ENCODE data around the gene SMPD4. TPM values are rescaled to one million over a fixed set of nuclear protein-coding genes. Genes with fewer than 3 reads are reported as not detected.
"Not testable (repeated sequence)": the region's sequence is repeated elsewhere in the genome, so short reads cannot be mapped to it uniquely, and the experiment has no call there.

The SMPD4 gene
- total RNA-seq, 5 donors from 2014 or later (not counting 1 experiment from before 2014, with no cell fraction given): 56.3 to 75.7 (median 62.9) TPM

DNA sequence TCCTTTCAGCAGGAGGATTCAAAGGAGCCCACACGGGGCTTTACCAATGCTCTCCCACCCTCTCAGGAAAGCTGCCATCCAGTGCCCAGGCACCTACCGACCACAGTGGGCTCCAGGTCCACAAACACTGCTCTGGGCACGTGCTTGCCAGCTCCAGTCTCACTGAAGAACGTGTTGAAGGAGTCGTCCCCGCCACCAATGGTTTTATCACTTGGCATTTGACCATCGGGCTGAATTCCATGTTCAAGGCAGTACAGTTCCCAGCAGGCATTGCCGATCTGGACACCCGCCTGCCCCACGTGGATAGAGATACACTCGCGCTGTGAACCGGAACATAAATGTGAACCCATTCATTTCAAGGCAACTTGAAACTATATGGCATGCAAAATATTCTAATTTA is 14.7 kb upstream of the SMPD4 start:
- DNase-seq; POLR2A ChIA-PET; H3K27me3 Mint-ChIP-seq; ATAC-seq (replicated peaks in 1 of 4); H3K27me3 ChIP-seq (replicated peaks in 1 of 2; ENCODE audit: control insufficient read depth in 2 of 2, extremely low read depth in 1 of 2, insufficient read depth in 2 of 2, low read length in 1 of 2); H3K27ac ChIP-seq (ENCODE audit: low read length); CTCF ChIA-PET; H3K9me3 ChIP-seq; H3K27ac Mint-ChIP-seq; H3K4me1 ChIP-seq (ENCODE audit: control insufficient read depth in 1 of 2, extremely low read depth in 1 of 2, insufficient read depth in 2 of 2, low read length in 2 of 2); H3K4me3 Mint-ChIP-seq; H3K4me3 ChIP-seq (ENCODE audit: control insufficient read depth in 1 of 2, extremely low read depth in 1 of 2, low read length in 1 of 2); H3K9me3 Mint-ChIP-seq; H3K4me1 Mint-ChIP-seq; H3K36me3 ChIP-seq (ENCODE audit: control insufficient read depth in 2 of 2, extremely low read depth in 1 of 2, insufficient read depth in 1 of 2, low read length in 1 of 2); H3K36me3 Mint-ChIP-seq: not testable (repeated sequence)
- 100% methylated on average over 1 of the region's 13 CpGs for WGBS (ENCODE audit: insufficient coverage)

DNA sequence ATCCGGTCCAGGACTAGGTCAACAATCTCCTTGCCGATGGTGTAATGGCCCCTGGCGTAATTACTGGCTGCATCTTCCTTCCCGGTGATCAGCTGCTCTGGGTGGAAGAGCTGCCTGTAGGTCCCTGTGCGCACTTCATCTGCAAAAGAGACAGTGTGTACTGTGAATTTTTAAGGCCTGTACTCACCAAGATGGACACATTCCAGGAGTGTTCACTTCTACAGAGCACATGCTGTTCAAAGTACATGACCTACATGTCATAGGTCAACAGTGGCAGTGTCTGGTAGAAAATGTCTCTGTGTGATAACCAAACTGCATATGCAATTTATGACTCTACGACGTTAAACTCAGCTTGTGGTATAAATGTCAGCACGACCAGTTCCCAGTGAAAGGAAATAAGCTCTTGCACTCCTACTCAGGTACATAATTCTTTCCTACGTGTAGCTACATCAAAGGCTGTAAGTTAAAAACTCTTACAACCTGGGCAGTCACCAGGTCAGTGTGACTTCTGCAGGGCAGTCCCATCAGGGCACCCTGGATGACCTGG is 13.8 kb upstream of the SMPD4 start:
- H3K9me3 ChIP-seq; H3K36me3 Mint-ChIP-seq; H3K4me1 Mint-ChIP-seq; H3K9me3 Mint-ChIP-seq; H3K36me3 ChIP-seq (ENCODE audit: control insufficient read depth in 2 of 2, extremely low read depth in 1 of 2, insufficient read depth in 1 of 2, low read length in 1 of 2); H3K4me1 ChIP-seq (ENCODE audit: control insufficient read depth in 1 of 2, extremely low read depth in 1 of 2, insufficient read depth in 2 of 2, low read length in 2 of 2); CTCF ChIA-PET; H3K4me3 ChIP-seq (ENCODE audit: control insufficient read depth in 1 of 2, extremely low read depth in 1 of 2, low read length in 1 of 2); H3K27me3 ChIP-seq (replicated peaks in 1 of 2; ENCODE audit: control insufficient read depth in 2 of 2, extremely low read depth in 1 of 2, insufficient read depth in 2 of 2, low read length in 1 of 2); POLR2A ChIA-PET; H3K27ac ChIP-seq (ENCODE audit: low read length); H3K27ac Mint-ChIP-seq; ATAC-seq (replicated peaks in 1 of 4); DNase-seq; H3K4me3 Mint-ChIP-seq; H3K27me3 Mint-ChIP-seq: not testable (repeated sequence)
- 80% methylated on average over 1 of the region's 9 CpGs for WGBS (ENCODE audit: insufficient coverage)

DNA sequence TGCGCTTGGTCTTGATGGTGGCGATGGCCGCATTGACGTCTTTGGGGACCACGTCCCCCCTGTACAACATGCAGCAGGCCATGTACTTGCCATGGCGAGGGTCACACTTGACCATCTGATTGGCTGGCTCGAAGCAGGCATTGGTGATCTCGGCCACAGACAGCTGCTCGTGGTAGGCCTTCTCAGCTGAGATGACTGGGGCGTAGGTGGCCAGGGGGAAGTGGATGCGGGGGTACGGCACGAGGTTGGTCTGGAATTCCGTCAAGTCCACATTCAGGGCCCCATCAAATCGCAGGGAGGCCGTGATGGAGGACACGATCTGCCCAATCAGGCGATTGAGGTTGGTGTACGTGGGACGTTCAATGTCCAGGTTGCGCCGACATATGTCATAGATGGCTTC is 12.4 kb upstream of the SMPD4 start:
- H3K27me3 Mint-ChIP-seq; ATAC-seq (replicated peaks in 1 of 4); H3K4me3 Mint-ChIP-seq; H3K36me3 Mint-ChIP-seq; H3K27ac Mint-ChIP-seq; H3K27me3 ChIP-seq (replicated peaks in 1 of 2; ENCODE audit: control insufficient read depth in 2 of 2, extremely low read depth in 1 of 2, insufficient read depth in 2 of 2, low read length in 1 of 2); H3K4me1 ChIP-seq (ENCODE audit: control insufficient read depth in 1 of 2, extremely low read depth in 1 of 2, insufficient read depth in 2 of 2, low read length in 2 of 2); H3K4me1 Mint-ChIP-seq; H3K4me3 ChIP-seq (ENCODE audit: control insufficient read depth in 1 of 2, extremely low read depth in 1 of 2, low read length in 1 of 2); CTCF ChIA-PET; H3K27ac ChIP-seq (ENCODE audit: low read length); H3K9me3 ChIP-seq; H3K9me3 Mint-ChIP-seq; POLR2A ChIA-PET; H3K36me3 ChIP-seq (ENCODE audit: control insufficient read depth in 2 of 2, extremely low read depth in 1 of 2, insufficient read depth in 1 of 2, low read length in 1 of 2): not testable (repeated sequence)
- WGBS (ENCODE audit: insufficient coverage): no CpG with 5 or more reads among the region's 22 CpGs
- peak in 1 of 35 experiments; percentile 23 for DNase-seq

DNA sequence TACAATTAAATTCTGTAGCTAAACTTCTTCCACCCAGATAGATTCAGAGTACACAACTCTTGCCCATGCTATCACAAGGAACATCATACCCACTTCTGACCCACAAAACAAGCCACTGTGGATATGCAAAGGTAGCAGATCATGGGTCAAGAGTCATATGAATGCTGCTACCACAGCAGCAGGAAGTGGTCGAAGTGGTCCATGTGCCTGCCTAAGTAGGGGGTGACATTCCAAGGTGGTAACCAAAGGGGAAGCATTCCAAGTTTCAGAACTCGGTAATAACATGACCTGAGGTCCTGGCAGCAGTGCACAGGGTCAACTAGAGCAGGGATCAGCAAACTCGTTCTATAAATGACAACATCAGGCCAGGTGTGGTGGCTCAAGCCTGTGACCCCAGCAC is 11.0 kb upstream of the SMPD4 start:
- H3K9me3 Mint-ChIP-seq; H3K27me3 ChIP-seq (replicated peaks in 1 of 2; ENCODE audit: control insufficient read depth in 2 of 2, extremely low read depth in 1 of 2, insufficient read depth in 2 of 2, low read length in 1 of 2); CTCF ChIA-PET; H3K4me3 ChIP-seq (ENCODE audit: control insufficient read depth in 1 of 2, extremely low read depth in 1 of 2, low read length in 1 of 2); ATAC-seq (replicated peaks in 1 of 4); H3K4me1 Mint-ChIP-seq; H3K36me3 Mint-ChIP-seq; H3K4me3 Mint-ChIP-seq; H3K36me3 ChIP-seq (ENCODE audit: control insufficient read depth in 2 of 2, extremely low read depth in 1 of 2, insufficient read depth in 1 of 2, low read length in 1 of 2); DNase-seq; H3K27me3 Mint-ChIP-seq; H3K27ac Mint-ChIP-seq; POLR2A ChIA-PET; H3K4me1 ChIP-seq (ENCODE audit: control insufficient read depth in 1 of 2, extremely low read depth in 1 of 2, insufficient read depth in 2 of 2, low read length in 2 of 2); H3K27ac ChIP-seq (ENCODE audit: low read length); H3K9me3 ChIP-seq: not testable (repeated sequence)
- 92% methylated on average over 2 of the region's 3 CpGs for WGBS (ENCODE audit: insufficient coverage)

DNA sequence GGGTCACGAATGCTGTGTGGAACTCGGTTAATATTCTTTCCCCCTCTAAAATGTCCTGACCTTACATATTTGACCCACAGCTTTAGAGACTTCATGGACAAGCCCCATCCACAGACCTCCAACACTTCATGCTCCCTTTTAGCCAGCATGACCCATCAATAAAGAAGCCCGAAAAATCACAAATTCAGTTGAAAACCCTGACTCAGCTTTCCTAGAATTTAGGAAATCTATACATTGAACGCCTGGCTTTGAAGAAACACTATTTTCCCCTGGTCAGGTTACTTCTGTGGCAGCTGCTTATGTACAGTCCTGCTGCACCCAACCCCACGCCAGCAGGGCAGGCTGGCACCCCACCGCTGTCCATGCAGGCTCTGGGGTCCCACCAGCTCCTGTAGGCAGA is 9.9 kb upstream of the SMPD4 start:
- H3K36me3 Mint-ChIP-seq, H3K27ac Mint-ChIP-seq: not testable (repeated sequence)
- 91% methylated on average over 5 of the region's 6 CpGs for WGBS (ENCODE audit: insufficient coverage)

DNA sequence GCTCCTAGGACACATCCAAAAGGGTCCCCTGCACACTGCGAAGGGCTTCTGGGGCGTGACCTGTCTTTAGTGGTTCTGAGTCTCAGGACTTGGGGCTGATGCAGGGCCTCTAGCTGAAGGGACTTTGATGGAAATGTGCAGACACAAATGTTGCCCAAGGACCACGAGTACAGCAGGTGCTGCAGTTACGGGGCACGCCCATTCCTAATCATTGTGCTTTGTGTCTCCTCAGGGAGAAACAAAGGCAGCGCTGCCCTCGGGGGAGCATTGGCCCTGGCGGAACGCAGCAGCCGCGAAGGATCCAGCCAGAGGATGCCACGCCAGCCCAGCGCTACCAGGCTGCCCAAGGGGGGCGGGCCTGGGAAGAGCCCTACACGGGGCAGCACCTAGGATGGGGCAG is 8.8 kb upstream of the SMPD4 start:
- H3K27ac ChIP-seq (ENCODE audit: low read length): no peak overlapping the region
- ChIA-PET CTCF (no interaction called here), POLR2A (no interaction called here)
- DNase-seq (no peak), ATAC-seq (replicated peaks in 1 of 4) (no peak)
- H3K27ac Mint-ChIP-seq: peak overlapping the region in 1 of 2 donors; percentile 16
- no peaks in the 10 kb centered on the region for H3K27me3 Mint-ChIP-seq
- H3K36me3 ChIP-seq (ENCODE audit: control insufficient read depth in 2 of 2, extremely low read depth in 1 of 2, insufficient read depth in 1 of 2, low read length in 1 of 2): peaks cover 2 to 3% of the 10 kb centered on the region in 2 donors
- H3K27me3 ChIP-seq (replicated peaks in 1 of 2; ENCODE audit: control insufficient read depth in 2 of 2, extremely low read depth in 1 of 2, insufficient read depth in 2 of 2, low read length in 1 of 2): no peaks in the 10 kb centered on the region
- no peak overlapping the region for H3K4me3 Mint-ChIP-seq
- WGBS (ENCODE audit: insufficient coverage): 86% methylated on average over 13 of the region's 15 CpGs
- H3K4me3 ChIP-seq (ENCODE audit: control insufficient read depth in 1 of 2, extremely low read depth in 1 of 2, low read length in 1 of 2): no peak overlapping the region
- peaks cover 0 to 8% (median 2%) of the 10 kb centered on the region in 3 donors for H3K4me1 Mint-ChIP-seq
- no peaks in the 10 kb centered on the region for H3K9me3 Mint-ChIP-seq
- H3K9me3 ChIP-seq: no peaks in the 10 kb centered on the region
- peaks cover 0 to 4% of the 10 kb centered on the region in 2 experiments for H3K4me1 ChIP-seq (ENCODE audit: control insufficient read depth in 1 of 2, extremely low read depth in 1 of 2, insufficient read depth in 2 of 2, low read length in 2 of 2)
- H3K36me3 Mint-ChIP-seq: peaks cover 5% of the 10 kb centered on the region

More for the DNA sequence above, 9.9 kb upstream of the SMPD4 start:
- H3K4me3 ChIP-seq (ENCODE audit: control insufficient read depth in 1 of 2, extremely low read depth in 1 of 2, low read length in 1 of 2); H3K9me3 Mint-ChIP-seq; H3K4me3 Mint-ChIP-seq; H3K27me3 Mint-ChIP-seq; CTCF ChIA-PET; DNase-seq; H3K36me3 ChIP-seq (ENCODE audit: control insufficient read depth in 2 of 2, extremely low read depth in 1 of 2, insufficient read depth in 1 of 2, low read length in 1 of 2); H3K4me1 ChIP-seq (ENCODE audit: control insufficient read depth in 1 of 2, extremely low read depth in 1 of 2, insufficient read depth in 2 of 2, low read length in 2 of 2); H3K9me3 ChIP-seq; ATAC-seq (replicated peaks in 1 of 4); H3K4me1 Mint-ChIP-seq; H3K27ac ChIP-seq (ENCODE audit: low read length); POLR2A ChIA-PET; H3K27me3 ChIP-seq (replicated peaks in 1 of 2; ENCODE audit: control insufficient read depth in 2 of 2, extremely low read depth in 1 of 2, insufficient read depth in 2 of 2, low read length in 1 of 2): not testable (repeated sequence)

DNA sequence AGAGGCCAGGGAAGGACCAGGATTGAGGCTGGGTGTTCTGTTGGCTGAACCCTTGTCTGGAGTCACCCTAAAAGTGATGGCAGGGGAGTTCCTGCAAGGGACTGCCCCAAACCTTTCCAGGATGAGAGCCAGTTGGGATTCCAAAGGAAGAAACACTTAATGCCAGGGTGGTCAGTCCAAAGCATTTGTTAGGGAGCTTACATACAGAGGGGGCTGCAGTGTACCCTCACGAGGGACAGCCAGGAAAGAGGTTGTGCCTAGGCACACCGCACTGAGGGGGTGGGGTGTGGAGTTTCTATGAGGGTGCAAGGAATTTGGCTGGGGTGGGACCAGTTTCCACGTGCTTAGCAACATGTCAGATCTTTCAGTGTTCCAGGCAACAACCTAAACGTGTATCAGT is 7.6 kb upstream of the SMPD4 start:
- CTCF ChIA-PET; ATAC-seq (replicated peaks in 1 of 4); H3K27ac Mint-ChIP-seq; H3K4me3 ChIP-seq (ENCODE audit: control insufficient read depth in 1 of 2, extremely low read depth in 1 of 2, low read length in 1 of 2); POLR2A ChIA-PET; H3K27me3 Mint-ChIP-seq; H3K27me3 ChIP-seq (replicated peaks in 1 of 2; ENCODE audit: control insufficient read depth in 2 of 2, extremely low read depth in 1 of 2, insufficient read depth in 2 of 2, low read length in 1 of 2); H3K9me3 ChIP-seq; H3K9me3 Mint-ChIP-seq; H3K27ac ChIP-seq (ENCODE audit: low read length); H3K36me3 Mint-ChIP-seq; H3K4me3 Mint-ChIP-seq; H3K36me3 ChIP-seq (ENCODE audit: control insufficient read depth in 2 of 2, extremely low read depth in 1 of 2, insufficient read depth in 1 of 2, low read length in 1 of 2); DNase-seq: not testable (repeated sequence)
- peaks cover 1 to 12% (median 3%) of the 10 kb centered on the region in 3 donors for H3K4me1 Mint-ChIP-seq
- no CpG with 5 or more reads among the region's 4 CpGs for WGBS (ENCODE audit: insufficient coverage)
- peaks cover 0 to 12% of the 10 kb centered on the region in 2 experiments for H3K4me1 ChIP-seq (ENCODE audit: control insufficient read depth in 1 of 2, extremely low read depth in 1 of 2, insufficient read depth in 2 of 2, low read length in 2 of 2)

Measured in T-cell (primary cell).